SH-SY5Y (cell line): ENCODE results near the gene ZBP1.

Experiments used
- GATA2 ChIP-seq: IDR thresholded peaks from 2 replicates; pipeline ENCODE4 v1.6.1; 2011; ENCODE audit warnings: mild to moderate bottlenecking, low read depth, low read length
- GATA3 ChIP-seq: IDR thresholded peaks from 2 replicates; pipeline ENCODE4 v1.6.1; 2011; ENCODE audit warnings: low read depth, mild to moderate bottlenecking, low read length, moderate library complexity

- TF ChIP-seq GATA2 (no peak), GATA3 (no peak)
Observed at GRCh38 chr20:57608516-57608915, 11.7 kb downstream of the ZBP1 start.
